Uterus (tissue), 4 donors: ENCODE results near the gene GHR. TPM values are rescaled to one million over a fixed set of nuclear protein-coding genes. Genes with fewer than 3 reads are reported as not detected.

Experiments used
- DNase-seq, 2 donors: peaks; one replicate each; pipeline ENCODE4 v3.0.0-alpha.2; 2019 to 2020
- H3K27ac ChIP-seq, 2 donors: fragments of 200-600 bp; sonication (generic); 1 replicate in 1 of 2; 2 replicates in 1 of 2; pipeline ENCODE4 v1.5.1; 2016 to 2018
- H3K27me3 ChIP-seq, 2 donors: fragments of 200-600 bp; sonication (generic); one replicate each; pipeline ENCODE4 v1.5.1; 2018 to 2019; ENCODE audit warnings: control low read depth in 1 of 2
- H3K36me3 ChIP-seq, 2 donors: fragments of 200-600 bp; sonication (generic); one replicate each; pipeline ENCODE4 v1.5.1; 2019; ENCODE audit warnings: control low read depth in 1 of 2
- H3K4me1 ChIP-seq, 2 donors: fragments of 200-600 bp; sonication (generic); one replicate each; pipeline ENCODE4 v1.5.1; 2018 to 2019; ENCODE audit warnings: control low read depth in 1 of 2
- H3K4me3 ChIP-seq, 2 donors: fragments of 200-600 bp; sonication (generic); 1 replicate in 1 of 2; 2 replicates in 1 of 2; pipeline ENCODE4 v1.5.1; 2018 to 2019; ENCODE audit warnings: mild to moderate bottlenecking in 1 of 2
- H3K9me3 ChIP-seq, 2 donors: fragments of 200-600 bp; sonication (generic); one replicate each; pipeline ENCODE4 v1.5.1; 2019; ENCODE audit warnings: control low read depth in 1 of 2
- POLR2A ChIP-seq, 2 donors: fragments of 450-650 bp; IDR thresholded peaks; one replicate each; pipeline ENCODE4 v1.6.1; 2016; ENCODE audit warnings: antibody characterized with exemption in 2 of 2, mild to moderate bottlenecking in 1 of 2, moderate library complexity in 1 of 2
- intact Hi-C: fragments of 100-400 bp; cut with DNase I; formaldehyde crosslinking; loops from one replicate; pipeline ENCODE4 v1.15.1; 2023; ENCODE audit warnings: low total_unique reads
- total RNA-seq, 4 donors: library from RNA; depleted of rRNA in 3 of 4; stranded (reverse); fragments of >200 nt in 3 of 4; gene quantifications; one replicate each; pipeline versions ENCODE4 v1.1.0 to v1.2.4, GENCODE V29; 2014 to 2023
- TF ChIP-seq, protein P1 (sequence below), 4 experiments: fragments of 200-600 bp in 2 of 4; fragments of 450-650 bp in 2 of 4; sonication (generic) in 2 of 4; IDR thresholded peaks; one replicate each; pipeline ENCODE4 v1.5.1; 2016 to 2019; ENCODE audit warnings: antibody characterized with exemption in 4 of 4, mild to moderate bottlenecking in 2 of 4, moderate library complexity in 1 of 4
- donor health status: DM: yes; HTN: yes; CAD: no.

The GHR gene
- total RNA-seq, 4 donors from 2014 or later, result 1.8 to 19.7 (median 5.6) TPM

DNA sequence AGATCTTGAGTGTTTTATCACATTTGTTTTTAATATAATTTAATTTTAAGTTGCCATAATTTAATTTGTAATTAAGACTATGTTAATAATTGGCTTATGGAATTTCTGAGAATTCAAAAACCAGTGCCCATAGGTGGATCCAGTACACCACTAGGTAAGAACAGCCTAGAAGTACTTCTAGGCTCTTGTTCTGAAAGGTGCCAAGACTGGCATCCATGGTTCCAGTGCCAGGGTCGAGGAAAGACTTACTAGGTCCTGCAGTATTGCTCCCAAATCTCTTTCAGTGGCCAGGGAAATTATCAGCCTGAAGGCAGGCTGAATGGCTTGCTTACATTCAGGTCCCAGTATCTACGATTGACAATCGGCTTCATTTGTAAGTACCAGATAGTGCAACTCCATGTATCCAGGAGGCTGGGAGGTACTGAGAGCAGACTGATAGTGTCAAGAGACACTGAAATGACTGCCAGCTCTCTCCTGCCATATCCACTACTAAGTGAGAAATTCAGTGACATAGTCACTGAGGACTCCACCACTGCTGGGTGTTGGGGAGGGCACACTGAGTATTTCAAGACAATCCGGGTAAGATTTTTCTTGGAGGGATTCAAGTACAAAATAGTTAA, 174.2 kb downstream of the GHR start:
- no peak overlapping the region for H3K4me3 ChIP-seq
- no peak overlapping the region for H3K27ac ChIP-seq
- H3K27me3 ChIP-seq, result no peaks in the 10 kb centered on the region
- intact Hi-C loops, result no loop called here
- TF ChIP-seq, protein P1, sequence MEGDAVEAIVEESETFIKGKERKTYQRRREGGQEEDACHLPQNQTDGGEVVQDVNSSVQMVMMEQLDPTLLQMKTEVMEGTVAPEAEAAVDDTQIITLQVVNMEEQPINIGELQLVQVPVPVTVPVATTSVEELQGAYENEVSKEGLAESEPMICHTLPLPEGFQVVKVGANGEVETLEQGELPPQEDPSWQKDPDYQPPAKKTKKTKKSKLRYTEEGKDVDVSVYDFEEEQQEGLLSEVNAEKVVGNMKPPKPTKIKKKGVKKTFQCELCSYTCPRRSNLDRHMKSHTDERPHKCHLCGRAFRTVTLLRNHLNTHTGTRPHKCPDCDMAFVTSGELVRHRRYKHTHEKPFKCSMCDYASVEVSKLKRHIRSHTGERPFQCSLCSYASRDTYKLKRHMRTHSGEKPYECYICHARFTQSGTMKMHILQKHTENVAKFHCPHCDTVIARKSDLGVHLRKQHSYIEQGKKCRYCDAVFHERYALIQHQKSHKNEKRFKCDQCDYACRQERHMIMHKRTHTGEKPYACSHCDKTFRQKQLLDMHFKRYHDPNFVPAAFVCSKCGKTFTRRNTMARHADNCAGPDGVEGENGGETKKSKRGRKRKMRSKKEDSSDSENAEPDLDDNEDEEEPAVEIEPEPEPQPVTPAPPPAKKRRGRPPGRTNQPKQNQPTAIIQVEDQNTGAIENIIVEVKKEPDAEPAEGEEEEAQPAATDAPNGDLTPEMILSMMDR (IDR thresholded peaks at IDR 0.05), result no peak
- TF ChIP-seq POLR2A (IDR thresholded peaks at IDR 0.05), result no peak
- H3K36me3 ChIP-seq, result no peaks in the 10 kb centered on the region
- no peaks in the 10 kb centered on the region for H3K9me3 ChIP-seq
- no peaks in the 10 kb centered on the region for H3K4me1 ChIP-seq
- DNase-seq, result no peak

DNA sequence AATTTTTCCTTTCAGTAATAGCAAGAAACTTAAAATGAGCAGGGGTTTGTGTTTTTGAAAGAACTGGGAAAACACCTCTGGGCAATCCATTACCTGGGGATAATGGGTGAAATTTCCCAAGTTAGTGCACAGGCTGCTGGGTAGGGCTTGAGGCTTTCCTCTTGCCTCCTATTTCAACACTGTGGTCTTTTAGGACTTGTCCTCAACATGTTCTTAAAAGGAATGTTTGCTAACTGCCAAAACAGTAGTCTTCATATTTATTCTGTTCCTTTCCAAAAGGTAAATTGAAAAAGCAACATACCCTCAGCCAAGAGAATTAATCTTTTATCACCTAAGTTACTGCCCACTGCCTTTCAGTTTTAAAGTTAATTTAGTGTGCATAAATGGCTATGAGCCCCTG, 175.1 kb downstream of the GHR start:
- H3K4me3 ChIP-seq, result no peak overlapping the region

DNA sequence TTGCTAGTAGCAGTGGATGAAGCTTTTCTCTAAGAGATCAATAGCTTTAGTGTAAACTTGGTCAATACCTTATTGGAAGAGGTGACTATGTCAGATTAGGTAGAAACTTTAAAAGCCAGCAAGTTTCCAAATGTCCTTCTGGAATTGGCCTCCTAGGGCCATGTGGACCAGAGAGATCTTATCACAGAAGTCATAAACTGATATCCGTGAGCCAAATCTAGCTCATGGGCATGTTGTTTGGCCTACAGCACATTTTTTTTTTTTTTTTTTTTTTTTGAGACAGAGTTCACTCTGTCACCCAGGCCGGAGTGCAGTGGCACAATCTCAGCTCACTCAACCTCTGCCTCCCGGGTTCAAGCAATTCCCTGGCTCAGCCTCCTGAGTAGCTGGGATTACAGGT, 175.9 kb downstream of the GHR start:
- TF ChIP-seq POLR2A (IDR thresholded peaks at IDR 0.05), result no peak
- TF ChIP-seq, protein P1 (IDR thresholded peaks at IDR 0.05), result no peak
- no peaks in the 10 kb centered on the region for H3K9me3 ChIP-seq
- no peaks in the 10 kb centered on the region for H3K27me3 ChIP-seq
- no peak overlapping the region for H3K4me3 ChIP-seq
- H3K36me3 ChIP-seq, result no peaks in the 10 kb centered on the region
- intact Hi-C loops, result no loop called here
- DNase-seq, result no peak
- no peaks in the 10 kb centered on the region for H3K4me1 ChIP-seq
- no peak overlapping the region for H3K27ac ChIP-seq

More for the DNA sequence above, 175.1 kb downstream of the GHR start:
- intact Hi-C loops, result no loop called here
- no peak for DNase-seq
- TF ChIP-seq, protein P1 (IDR thresholded peaks at IDR 0.05), result no peak
- Histone ChIP-seq H3K27ac (no peak overlapping the region), H3K4me1 (no peaks in the 10 kb centered on the region), H3K27me3 (no peaks in the 10 kb centered on the region), H3K9me3 (no peaks in the 10 kb centered on the region), H3K36me3 (no peaks in the 10 kb centered on the region)

DNA sequence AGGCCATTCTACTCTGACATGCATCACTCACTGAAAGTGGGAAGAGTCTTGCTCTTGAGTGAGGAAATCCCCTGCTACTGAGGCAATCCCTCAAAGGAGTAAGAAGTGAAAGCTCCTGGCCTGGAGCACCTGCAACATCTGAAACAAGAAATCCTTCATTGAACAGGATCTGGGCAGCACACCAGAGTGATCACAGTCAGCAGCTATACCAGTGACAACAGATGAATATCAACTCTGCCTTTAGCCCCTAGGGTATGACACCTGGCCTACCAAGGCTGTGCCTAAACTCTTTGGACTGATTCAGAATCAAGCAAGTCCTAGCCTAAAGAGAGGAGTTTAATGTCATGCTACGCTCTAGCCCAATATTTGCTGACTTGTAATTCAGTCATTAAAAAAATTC, 177.2 kb downstream of the GHR start:
- H3K36me3 ChIP-seq, result no peaks in the 10 kb centered on the region
- no peaks in the 10 kb centered on the region for H3K9me3 ChIP-seq
- intact Hi-C loops, result no loop called here
- H3K27ac ChIP-seq, result no peak overlapping the region
- no peak for DNase-seq
- TF ChIP-seq POLR2A (IDR thresholded peaks at IDR 0.05), result no peak
- TF ChIP-seq, protein P1 (IDR thresholded peaks at IDR 0.05), result no peak
- H3K4me3 ChIP-seq, result no peak overlapping the region
- H3K4me1 ChIP-seq, result no peaks in the 10 kb centered on the region
- H3K27me3 ChIP-seq, result no peaks in the 10 kb centered on the region

DNA sequence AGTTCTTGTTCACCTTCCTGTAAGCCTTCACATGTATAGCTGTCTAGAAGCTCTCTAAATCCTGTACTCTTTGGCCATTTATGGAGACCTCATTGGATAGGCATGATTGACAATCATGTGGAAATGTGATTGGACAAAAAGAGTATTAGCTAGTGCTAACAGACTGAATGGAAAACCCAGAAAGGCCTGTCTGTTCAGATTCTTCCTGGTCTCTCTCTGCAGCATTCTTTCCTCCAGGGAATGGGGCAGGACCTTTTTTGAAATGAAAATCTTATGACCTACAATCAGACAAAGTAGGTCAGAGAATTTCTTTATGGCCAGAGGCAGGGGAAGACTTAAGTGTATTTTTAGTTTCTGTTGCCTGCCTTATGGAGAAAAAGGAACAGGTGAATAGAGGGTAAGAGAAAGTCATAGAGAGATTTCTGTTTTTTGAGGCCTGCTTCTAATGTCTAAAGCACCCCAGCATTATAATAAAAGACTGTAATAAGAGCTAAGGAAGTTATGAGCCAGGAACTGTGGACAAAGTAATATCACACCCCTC, 181.0 kb downstream of the GHR start:
- Histone ChIP-seq H3K27ac (no peak overlapping the region), H3K36me3 (no peaks in the 10 kb centered on the region), H3K9me3 (no peaks in the 10 kb centered on the region), H3K4me3 (no peak overlapping the region), H3K27me3 (no peaks in the 10 kb centered on the region), H3K4me1 (no peaks in the 10 kb centered on the region)
- no peak for TF ChIP-seq POLR2A (IDR thresholded peaks at IDR 0.05)
- TF ChIP-seq, protein P1 (IDR thresholded peaks at IDR 0.05), result no peak
- intact Hi-C loops, result no loop called here
- DNase-seq, result no peak
